Left lobe of liver (tissue), 2 donors: Measurements from ENCODE around the gene GPR158. TPM values are rescaled to one million over a fixed set of nuclear protein-coding genes. Genes with fewer than 3 reads are reported as not detected.

Experiments used
- ATAC-seq: fragments of 200-7000 bp; cut with Tn5 transposase; one replicate; pipeline ENCODE4 v1.9.1; 2020; ENCODE audit warnings: mild to moderate bottlenecking, moderate library complexity
- DNase-seq: peaks from one replicate; pipeline ENCODE4 v3.0.0-alpha.2; 2020; ENCODE audit warnings: low spot score
- total RNA-seq: library from RNA; stranded (reverse); gene quantifications from one replicate; pipeline ENCODE4 v1.2.1, GENCODE V29; 2021
- donor health status: DM: no; HTN: no; CAD: no; lungs with moderate emphysema.
- donor health status: DM: no; HTN: yes; CAD: no.

GPR158 gene
- total RNA-seq, 1 donor from 2014 or later: not detected

GRCh38 chr10:25498645-25499044, 323.8 kb downstream of the GPR158 start:
- no peak for DNase-seq
- no peak for ATAC-seq

GRCh38 chr10:25501912-25502311, 327.1 kb downstream of the GPR158 start:
- no peak for DNase-seq
- ATAC-seq: no peak

GRCh38 chr10:25502453-25502852, 327.7 kb downstream of the GPR158 start:
- no peak for ATAC-seq
- DNase-seq: no peak

GRCh38 chr10:25504306-25504705, 329.5 kb downstream of the GPR158 start:
- ATAC-seq: no peak
- no peak for DNase-seq

- ATAC-seq: no peak
- DNase-seq: no peak
Measured at GRCh38 chr10:25504838-25505237, 330.0 kb downstream of the GPR158 start.

- no peak for ATAC-seq
Measured at GRCh38 chr10:25505466-25505865, 330.7 kb downstream of the GPR158 start.

GRCh38 chr10:25506821-25507335, 332.1 kb downstream of the GPR158 start:
- ATAC-seq: no peak
- DNase-seq: no peak

More at GRCh38 chr10:25505466-25505865, 330.7 kb downstream of the GPR158 start:
- no peak for DNase-seq

GRCh38 chr10:25508112-25508815, 333.5 kb downstream of the GPR158 start:
- ATAC-seq: no peak
- DNase-seq: no peak

GRCh38 chr10:25509151-25509550, 334.4 kb downstream of the GPR158 start:
- no peak for DNase-seq
- no peak for ATAC-seq

GRCh38 chr10:25522294-25522693, 347.5 kb downstream of the GPR158 start:
- ATAC-seq (no peak), DNase-seq (no peak)

GRCh38 chr10:25522946-25523608, 348.3 kb downstream of the GPR158 start:
- no peak for ATAC-seq
- no peak for DNase-seq

GRCh38 chr10:25530306-25530705, 355.5 kb downstream of the GPR158 start:
- ATAC-seq: no peak

GRCh38 chr10:25531457-25532061, 356.8 kb downstream of the GPR158 start:
- ATAC-seq (no peak), DNase-seq (no peak)

More at GRCh38 chr10:25530306-25530705, 355.5 kb downstream of the GPR158 start:
- no peak for DNase-seq

GRCh38 chr10:25532213-25532612, 357.4 kb downstream of the GPR158 start:
- no peak for DNase-seq
- ATAC-seq: no peak

GRCh38 chr10:25536027-25536426, 361.2 kb downstream of the GPR158 start:
- ATAC-seq: no peak

GRCh38 chr10:25547382-25547781, 372.6 kb downstream of the GPR158 start:
- no peak for ATAC-seq
- DNase-seq: no peak

More at GRCh38 chr10:25536027-25536426, 361.2 kb downstream of the GPR158 start:
- DNase-seq: no peak

- no peak for DNase-seq
- no peak for ATAC-seq
Measured at GRCh38 chr10:25552283-25552919, 377.6 kb downstream of the GPR158 start.

GRCh38 chr10:25555865-25556264, 381.1 kb downstream of the GPR158 start:
- ATAC-seq (no peak), DNase-seq (no peak)

GRCh38 chr10:25556457-25556856, 381.7 kb downstream of the GPR158 start:
- DNase-seq: no peak
- no peak for ATAC-seq

GRCh38 chr10:25557136-25557535, 382.3 kb downstream of the GPR158 start:
- DNase-seq: no peak
- no peak for ATAC-seq

- no peak for DNase-seq
- no peak for ATAC-seq
Measured at GRCh38 chr10:25561758-25562157, 387.0 kb downstream of the GPR158 start.
